Activated naive CD4-positive, alpha-beta T cell (primary cell): ENCODE measurements around the gene SSBP3.

Source experiments
- DNase-seq, 4 experiments: peaks; one replicate each; lab custom pipeline; 2025; lab: John Stamatoyannopoulos, UW

Gene SSBP3

DNA sequence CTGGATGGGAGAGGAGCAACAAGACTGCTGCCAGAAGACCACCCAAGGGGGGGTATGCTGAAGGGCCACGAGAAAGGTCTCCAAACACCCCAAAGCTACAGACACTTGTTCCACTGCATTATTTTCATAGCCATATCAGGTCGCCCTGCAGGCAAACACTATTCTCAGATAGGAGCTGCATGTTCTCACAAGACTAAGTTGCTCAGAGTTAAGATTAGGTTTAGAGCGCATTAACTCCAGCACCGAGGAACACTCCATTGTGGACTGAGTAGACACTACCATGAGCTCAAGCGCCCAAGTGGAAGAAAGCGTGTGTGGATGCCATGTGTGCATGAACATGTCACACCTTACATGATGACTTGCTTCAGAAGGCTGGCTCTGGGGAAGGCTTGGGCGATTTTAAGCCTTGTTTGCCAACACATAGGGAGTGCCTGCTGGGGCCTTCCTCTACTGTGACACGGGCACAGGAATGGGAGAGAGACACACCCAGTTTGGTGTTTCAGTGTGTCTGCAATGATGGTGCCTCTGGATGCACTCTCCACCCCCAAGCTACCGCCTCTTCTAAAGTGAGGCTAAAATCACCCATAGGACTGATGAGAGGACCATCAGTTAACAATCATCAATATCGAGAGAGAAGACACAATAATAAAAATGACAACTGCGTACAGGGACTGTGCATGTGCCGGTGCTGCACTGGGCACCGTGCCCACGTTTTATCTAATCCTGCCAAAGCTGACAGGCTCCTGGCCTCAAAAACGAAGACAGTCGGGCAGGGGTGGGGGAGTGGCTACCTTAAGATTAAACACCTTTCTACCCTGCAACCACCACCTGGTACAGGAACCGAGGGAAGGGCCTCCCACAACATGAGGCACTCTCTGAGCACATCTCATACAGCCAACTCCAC, 34.9 kb downstream of the SSBP3 start:
- DNase-seq: no peak

DNA sequence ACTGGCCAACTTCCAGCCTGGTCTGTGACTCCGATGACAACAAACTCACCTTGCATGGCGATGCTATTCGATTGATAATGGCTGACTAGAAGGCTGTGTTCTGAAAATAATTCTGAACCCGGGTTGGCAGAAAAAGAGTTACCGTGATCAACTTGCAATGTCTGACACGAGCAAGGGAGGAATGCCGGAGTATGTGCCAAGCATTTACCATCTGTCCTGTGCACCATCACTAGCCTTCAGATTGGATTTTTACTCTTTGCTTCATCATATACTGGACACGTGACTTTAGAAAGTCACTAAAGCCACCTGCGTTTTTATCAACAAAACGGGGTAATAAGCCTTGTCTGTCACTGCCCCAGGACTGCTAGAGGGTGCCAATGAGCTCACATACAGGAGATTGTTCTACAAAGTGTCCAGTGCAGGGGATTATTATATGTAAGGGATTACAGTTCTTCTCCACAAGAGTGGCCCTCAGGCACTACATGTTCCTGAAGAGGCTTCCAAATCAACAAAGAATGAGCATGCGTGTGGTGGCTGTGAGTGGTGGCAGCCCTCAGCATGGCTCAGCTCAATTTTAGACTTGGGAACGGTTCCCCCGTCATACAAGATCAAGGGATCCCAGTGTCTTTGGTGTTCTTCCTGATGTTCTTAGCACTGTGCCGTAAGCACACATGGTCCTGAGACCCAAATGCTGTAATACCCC, 35.8 kb downstream of the SSBP3 start:
- DNase-seq: no peak

DNA sequence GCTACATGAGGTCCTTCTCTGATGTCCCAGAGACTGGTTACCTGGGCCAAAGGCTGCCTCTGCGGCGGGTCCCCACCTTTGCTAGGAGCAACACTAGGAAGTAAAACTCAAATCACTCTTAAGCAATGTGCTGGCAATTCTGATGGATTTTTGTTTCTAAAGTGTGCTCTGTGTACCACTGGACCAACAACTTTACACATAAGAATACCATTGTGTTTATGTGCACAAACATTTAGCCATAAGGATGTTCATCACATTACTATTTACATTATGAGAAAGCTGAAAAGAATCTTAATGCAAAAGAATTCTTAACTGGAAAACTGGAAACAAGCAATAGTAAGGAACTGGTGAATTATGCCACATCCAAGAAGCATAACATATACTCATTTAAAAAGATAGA, 38.6 kb downstream of the SSBP3 start:
- DNase-seq: no peak

DNA sequence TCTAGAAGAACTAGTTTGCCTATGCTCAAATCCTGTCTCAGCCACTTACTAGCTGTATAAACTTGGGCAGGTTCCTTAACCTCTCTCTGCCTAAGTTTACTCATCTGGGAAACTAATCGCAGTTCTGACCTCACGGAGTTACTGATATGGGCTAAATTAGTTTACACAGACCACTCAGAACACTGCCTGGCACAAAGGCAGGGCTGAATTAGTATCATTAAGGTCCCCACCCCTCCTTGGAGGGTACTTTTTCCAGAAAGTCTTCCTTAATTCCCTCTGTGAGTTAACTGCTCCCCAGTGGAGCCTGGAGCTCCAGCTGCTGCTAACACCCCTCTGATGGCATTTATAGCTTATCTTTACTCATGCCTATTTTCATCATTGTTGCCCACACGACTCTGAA, 40.3 kb downstream of the SSBP3 start:
- DNase-seq: no peak

DNA sequence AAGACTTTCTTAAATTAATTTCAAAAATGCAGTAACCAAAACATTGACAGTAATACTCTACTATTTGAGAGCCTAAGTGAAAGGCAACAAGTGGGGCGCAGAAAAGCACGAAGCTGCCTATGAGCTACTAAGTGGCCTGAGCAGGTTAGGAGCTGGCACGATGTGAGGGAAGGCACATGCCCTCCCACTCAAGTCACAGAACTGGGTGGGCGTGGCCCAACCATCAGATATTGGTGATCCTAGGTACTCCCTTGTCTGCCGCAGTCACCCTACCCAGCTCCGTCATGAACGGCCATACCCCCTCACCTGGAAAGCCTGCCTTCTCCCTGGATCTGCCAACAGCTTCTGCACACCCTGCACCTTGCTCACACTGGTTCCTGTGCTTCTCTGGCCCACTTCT, 40.8 kb downstream of the SSBP3 start:
- DNase-seq: no peak

DNA sequence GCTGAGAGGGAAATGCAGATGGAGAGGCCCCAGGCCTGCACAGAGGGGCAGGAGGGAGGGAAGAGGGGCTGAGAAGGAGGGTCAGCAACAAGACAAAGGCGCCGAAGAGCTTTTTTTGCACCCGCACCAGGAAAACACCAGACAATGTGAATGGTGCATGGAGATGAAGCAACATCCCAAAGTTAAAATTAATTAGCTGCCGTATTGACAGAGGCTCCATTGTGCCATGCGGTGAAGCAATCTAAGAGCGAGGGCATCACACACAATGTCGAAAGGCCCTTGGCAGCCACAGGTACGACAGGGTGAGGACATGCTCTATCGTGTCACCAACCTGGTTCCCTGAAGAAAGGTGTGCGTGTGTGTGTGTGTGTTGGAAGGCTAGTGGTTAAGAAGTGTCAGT, 41.2 kb downstream of the SSBP3 start:
- DNase-seq: no peak

DNA sequence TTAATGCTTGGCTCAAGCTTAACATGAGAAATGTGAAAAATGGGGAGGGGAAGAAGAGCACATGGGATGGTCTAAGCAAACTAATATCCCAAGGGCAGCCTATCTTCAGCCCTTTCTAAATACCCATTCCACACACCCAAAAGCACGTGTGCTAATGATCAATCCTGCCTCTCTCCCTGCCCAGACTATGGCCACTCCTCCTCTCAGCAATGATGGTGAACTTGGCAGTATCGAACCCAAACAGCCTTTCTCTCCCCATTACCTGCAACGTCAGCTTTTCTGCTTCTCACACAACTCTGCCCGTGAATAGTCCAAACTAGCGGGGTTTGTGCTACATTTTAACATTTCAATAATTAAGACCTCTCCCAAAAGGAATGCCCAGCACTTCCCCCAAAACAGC, 41.6 kb downstream of the SSBP3 start:
- no peak for DNase-seq

DNA sequence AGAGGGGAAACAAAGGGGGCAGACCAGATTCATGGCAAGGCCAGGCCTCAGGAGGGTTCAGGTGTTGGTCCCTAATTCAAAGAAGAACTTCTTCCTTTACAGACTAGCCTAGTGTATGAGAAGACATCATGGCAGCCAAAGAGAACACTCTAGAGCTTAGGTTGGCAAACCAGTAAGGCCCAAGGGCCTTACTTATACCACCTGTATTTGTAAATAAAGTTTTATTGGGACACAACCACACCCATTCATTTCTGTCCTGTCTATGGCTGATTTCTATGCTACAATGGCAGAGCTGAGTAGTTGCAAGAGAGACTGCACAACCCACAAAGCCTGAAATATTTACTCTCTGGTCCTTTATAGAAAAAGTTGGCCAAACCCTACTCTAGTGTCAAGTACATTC, 42.3 kb downstream of the SSBP3 start:
- DNase-seq: no peak

DNA sequence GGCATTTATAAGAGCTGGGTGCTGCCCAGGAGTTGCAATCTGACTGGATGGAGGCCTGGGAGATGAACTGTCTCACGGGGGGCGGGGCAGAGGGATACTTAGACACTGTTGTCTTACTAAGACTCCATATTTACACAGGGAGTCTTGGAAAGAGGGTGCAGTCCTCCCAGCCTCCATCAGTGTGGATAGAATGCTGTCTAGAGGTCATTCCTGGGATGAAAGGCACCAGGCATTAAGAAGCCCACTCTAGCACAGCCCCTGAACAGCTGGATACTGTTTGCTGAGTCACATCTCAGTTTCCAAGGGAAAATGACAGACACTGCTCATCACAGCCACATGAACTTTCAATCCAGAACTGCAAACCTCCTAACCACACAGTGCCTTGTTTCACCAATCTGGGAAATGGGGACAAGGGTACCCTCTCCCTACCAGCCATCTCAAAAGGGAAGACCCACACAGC, 43.3 kb downstream of the SSBP3 start:
- no peak for DNase-seq

DNA sequence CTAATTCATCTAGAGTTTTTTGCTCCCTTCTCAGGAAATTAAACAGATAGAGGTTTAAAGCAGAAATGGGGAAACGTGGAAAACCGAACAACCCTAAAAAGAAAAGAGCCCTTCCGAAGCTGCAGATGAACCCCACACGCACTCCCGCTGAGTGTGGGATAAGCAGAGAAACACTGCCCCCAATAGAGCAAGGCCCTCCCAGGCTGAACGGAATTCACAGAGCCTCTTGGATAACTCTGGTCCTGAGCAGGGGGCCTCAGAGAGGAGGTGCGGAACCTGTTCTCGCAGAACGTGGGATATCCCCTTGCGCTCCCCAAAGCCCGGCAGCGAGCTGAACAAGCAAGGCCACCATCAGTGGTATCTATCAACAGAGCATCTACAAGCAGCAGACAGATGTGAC, 44.9 kb downstream of the SSBP3 start:
- DNase-seq: no peak

DNA sequence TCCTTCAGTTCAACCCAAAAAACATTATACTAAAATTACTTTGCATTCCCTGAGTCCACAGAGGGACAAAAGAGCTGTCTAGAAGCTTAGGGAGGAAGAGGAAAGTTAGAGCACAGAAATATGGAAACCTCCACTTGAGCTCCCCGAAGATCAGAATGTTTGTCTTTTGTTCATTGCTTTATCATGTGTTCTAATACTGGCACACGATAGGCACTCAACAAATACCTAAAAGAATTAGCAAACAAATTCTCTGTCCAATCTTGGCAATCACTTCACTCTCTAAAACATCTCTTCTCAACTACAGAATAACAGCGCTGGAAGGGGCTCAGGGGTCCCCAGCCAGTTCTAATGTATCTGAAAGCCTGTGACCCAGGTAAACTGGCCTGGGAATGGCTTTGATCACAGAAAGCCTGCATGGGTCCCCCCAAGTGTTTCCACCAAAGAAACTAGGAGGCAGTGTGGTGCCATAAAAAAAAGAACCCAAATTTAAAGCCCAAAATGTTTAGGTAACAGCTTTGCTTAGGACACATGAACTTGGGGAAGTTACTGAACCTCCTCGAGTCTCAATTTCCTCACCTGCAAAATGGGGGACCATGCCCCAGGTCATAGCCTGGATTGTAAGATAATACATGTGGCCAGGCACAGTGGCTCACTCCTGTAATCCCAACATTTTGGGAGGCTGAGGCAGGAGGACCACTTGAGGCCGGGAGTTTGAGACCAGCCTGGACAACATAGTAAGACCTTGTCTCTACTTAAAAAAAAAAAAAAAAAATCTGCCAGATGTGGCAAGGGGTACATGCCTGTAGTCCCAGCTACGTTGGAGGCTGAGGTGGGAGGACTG, 45.8 kb downstream of the SSBP3 start:
- DNase-seq: no peak

DNA sequence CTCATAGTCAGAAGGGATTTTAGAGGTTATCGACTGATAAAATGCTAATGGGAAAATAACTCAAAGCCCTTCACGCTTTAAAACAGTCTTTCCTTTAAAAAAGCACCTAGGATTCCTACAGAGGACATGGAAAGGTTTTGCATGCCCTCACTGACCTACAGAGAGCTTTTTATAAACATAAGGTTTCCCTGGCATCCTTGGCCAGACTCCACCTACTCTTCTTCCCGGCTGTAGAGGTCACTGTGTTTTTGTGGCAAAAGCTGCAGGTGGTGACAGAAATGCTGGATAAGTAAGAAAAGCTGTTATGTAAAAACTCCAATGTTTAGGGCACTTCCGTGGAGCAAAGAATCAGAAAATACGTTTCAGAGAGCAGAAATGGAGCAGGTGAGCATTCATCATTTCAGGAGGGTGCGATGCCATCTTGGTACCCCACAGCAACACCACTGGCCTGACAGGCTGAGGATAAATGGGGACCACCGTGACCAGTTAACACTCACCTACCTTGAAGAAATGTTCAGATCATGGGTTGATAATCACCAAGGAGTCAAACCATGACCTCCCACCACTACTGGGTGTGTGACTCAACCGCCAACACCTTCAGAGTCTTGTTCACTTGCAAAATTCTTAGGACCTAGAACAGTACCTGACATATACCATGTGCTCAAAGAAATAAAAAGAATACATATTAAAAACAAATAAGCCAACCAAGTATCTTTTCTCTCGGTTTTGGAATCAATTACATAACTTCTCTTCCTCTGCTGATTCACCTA, 46.6 kb downstream of the SSBP3 start:
- DNase-seq: no peak

DNA sequence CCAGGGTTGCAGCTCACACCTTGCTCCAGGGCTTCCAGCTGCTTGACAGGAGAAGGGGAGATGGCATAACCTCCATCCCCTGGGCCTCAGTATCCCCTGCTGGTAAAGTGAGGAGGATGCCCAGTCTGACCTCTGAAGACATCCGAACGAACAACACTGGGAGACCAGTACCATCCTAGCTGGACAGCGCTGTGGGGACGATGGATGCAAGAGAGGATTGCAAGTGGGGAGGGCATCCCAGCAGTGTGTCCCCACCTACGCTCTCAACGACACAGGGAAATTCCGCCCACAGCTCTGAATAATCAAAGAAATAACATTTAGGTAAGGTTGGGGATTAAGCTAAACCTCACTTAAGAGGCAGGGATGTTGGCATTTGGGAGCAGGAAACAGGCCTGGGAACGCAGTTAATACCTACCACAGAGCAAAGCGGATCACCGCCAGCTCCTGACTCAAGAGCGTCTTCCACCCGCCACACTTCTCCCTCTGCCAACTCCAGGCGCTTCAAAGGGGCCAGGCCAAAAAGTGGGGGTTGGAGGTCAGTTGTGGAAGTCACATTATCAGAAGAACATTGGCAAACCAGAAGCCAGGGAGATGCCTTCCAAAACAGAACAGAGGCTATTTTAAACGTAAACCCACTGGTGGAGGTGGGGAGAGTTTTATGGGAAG, 47.6 kb downstream of the SSBP3 start:
- DNase-seq: no peak

DNA sequence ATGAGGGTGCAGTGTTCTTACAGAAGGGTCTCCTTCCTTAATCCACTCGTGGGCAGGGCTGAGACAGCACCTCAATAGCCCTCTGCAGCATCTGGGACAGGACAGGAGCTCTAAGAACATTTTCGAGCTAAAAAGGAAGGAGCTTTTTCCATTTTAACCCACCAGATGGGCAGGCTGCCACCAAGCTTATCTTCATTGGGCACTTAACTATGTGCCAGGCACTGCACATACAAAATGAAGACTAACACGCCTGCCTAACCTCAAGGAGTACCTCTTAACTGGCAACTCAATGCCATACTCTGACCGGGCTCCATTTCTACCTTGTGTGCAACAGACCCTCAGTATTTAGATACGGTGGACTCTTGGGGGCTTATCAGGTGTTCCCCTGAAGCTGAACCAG, 48.2 kb downstream of the SSBP3 start:
- no peak for DNase-seq

DNA sequence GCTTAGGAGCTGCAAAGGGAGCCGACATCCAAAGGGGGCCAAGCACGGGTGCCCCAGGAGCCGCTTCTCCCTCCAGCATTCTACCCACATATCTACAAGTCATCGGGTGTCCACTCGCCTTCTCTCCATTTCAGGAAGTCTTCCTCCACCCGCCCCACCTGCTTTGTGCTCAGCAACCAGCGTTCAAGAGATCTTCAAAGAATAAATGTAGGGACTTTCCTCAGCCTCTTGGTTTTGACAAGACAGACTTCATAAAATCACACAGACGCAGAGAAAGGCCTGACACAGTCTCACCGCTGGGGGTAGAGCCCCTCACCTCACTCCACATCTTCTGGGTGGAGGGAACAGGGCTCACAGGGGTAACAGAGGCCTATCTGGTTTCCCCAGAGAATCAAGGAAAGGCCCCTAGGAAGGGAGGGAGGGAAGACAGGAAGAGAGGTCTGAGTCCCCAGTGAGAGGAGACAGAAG, 49.5 kb downstream of the SSBP3 start:
- DNase-seq: peak in 2 of 4 experiments; percentile 11 to 34

DNA sequence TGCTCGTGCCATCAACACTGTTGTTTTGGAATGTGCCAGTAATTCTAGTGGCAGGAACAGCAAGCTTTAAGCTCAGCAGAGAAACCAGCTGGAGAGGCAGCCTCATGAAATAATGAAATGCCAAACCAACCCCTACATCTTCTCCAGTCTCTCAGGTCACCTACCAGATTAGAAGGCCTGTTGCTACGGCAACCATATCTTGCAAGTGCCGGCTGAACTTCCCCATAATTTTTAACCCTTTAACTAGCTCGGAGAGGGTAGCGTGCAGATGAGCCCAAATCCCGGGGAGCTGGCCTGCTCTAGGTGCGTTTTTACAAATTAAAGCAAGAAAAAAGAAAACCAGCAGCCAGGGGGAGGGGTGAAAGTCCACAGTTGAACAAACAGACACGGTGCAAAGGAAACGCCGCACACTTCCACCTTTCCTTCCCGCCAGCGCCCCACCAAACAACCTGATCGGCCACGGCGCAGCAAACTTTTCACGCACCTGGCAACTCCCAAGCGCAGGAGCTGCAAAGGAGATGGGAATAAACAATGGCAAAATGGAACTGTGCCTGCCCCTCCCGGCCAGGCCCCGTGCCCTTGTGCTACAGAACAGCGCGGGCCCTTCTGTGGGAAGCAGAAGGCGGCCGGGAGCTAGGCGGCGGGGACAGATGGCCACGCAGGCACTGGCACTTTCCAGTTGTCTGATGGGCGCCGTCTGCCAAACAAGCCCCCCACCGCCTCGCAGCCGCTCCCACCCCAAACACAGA, 50.1 kb downstream of the SSBP3 start:
- no peak for DNase-seq

DNA sequence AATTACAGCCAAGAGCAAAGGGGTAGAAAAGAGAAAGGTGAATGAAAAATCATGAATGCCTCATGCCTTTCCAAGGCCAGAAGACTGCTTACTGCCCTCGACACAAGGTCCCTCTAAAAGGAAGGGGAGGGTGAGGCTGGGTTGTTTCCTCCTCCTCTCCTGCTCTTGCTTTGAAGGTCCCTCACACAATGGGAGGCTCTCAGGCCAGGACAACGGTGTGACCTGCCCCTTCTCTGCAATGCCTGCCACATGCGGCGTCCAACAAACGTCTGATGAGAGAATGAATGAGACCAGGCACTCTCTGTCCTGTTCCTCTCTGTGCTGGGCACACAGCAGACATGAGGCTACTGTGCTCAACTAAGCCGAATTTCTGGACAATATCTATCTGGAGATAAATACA, 51.3 kb downstream of the SSBP3 start:
- DNase-seq: no peak

DNA sequence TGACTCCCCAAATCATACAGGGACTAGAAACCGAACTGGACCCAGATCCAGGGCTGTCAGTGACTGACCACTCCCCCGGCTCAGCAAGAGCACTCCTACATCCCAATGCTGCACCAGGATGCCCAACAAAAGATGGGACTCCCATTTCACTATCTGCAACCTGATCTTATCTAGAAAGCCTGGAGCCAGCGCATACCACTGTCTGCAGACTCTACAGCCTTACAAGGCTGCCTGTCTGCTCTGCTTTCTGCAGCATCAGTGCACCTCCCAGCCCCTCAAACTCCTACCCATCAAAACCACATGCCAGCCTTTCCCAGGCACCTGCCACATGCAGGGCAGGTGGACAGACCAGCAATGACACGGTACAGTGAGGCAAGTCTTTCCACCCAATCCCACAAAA, 52.2 kb downstream of the SSBP3 start:
- no peak for DNase-seq

DNA sequence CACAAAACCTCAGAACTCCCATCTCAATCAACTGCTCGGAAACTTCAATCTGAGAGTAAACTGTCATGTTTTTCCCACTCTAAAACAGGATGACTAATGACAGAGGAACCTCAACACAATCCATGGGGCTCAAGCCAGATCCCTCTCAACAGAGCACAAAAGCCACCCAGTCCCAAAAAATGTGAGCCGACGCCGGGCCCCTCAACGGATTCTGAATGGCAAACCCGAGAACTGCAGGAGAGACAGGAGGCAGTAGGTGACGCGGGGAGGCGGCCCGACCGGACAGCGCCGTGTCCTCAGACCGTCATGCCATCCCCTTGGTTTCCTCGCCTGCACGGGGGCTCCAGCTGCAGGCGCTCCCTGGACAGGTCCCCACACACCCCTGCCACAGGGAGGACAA, 53.4 kb downstream of the SSBP3 start:
- DNase-seq: no peak

DNA sequence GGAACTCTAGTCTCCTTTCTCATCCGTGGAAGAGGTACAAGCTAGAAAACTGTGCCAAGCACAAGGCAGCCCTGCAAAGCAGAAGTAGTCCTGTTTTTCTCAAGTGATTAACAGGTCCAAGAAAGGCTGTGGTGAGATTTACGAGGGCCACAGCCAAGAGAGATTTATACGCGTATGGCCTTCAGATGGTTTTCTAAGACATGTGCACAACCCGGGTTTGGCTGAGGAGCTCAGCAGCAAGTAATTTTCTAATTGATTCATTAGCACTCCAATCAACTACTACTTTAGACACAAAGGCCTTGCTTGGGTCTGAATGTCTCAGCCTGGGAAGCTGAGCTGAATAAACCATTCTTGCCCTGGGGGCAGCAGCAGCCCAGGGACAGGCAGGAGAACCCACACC, 55.8 kb downstream of the SSBP3 start:
- no peak for DNase-seq

DNA sequence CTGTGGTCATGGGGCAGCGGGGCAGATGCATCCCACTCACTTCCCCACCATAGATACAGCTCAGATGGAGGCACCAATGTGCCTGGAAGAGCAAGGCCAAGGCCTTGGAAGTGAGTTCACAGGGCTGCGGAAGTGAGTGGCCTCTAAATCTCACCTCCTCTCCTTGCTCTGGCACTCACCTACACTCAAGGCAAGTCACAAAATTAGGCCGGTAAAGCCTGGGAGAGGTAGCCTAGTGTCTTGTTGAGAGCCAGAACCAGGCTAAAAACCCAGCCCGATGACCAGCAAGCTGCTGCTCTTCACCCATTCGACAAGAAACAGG, 57.5 kb downstream of the SSBP3 start:
- DNase-seq: no peak
